Measurements from ENCODE around the gene CHRM4.
"Not testable (repeated sequence)": the region's sequence is repeated elsewhere in the genome, so short reads cannot be mapped to it uniquely, and the experiment has no call there.

The CHRM4 gene

DNA sequence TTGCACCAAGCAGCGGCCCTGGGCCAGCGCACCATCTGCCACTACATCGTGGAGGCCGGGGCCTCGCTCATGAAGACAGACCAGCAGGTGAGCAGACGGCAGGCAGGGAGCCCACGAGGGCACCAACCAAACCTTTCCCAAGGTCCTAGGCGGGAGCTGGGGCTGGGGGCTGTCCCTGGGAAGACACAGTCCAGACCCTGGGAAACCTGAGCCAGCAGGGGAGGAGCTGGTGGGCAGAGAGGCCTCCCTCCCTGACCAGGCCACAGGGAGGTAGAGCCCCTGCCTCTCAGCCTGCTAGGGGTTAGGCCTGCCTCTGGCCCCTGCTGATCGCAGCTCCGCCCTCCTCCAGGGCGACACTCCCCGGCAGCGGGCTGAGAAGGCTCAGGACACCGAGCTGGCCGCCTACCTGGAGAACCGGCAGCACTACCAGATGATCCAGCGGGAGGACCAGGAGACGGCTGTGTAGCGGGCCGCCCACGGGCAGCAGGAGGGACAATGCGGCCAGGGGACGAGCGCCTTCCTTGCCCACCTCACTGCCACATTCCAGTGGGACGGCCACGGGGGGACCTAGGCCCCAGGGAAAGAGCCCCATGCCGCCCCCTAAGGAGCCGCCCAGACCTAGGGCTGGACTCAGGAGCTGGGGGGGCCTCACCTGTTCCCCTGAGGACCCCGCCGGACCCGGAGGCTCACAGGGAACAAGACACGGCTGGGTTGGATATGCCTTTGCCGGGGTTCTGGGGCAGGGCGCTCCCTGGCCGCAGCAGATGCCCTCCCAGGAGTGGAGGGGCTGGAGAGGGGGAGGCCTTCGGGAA, 11.9 kb downstream of the CHRM4 start:
- DNase-seq, H3K9me3 Mint-ChIP-seq: not testable (repeated sequence)
- Mint-ChIP-seq H3K27ac (peak overlapping the region in 1 of 2 donors; percentile 76), H3K4me1 (peaks cover 39% of the 10 kb centered on the region), H3K4me3 (peak overlapping the region in 1 of 2 donors; percentile 64), H3K27me3 (peaks cover 16% of the 10 kb centered on the region)
- peak; percentile 3 for ATAC-seq

DNA sequence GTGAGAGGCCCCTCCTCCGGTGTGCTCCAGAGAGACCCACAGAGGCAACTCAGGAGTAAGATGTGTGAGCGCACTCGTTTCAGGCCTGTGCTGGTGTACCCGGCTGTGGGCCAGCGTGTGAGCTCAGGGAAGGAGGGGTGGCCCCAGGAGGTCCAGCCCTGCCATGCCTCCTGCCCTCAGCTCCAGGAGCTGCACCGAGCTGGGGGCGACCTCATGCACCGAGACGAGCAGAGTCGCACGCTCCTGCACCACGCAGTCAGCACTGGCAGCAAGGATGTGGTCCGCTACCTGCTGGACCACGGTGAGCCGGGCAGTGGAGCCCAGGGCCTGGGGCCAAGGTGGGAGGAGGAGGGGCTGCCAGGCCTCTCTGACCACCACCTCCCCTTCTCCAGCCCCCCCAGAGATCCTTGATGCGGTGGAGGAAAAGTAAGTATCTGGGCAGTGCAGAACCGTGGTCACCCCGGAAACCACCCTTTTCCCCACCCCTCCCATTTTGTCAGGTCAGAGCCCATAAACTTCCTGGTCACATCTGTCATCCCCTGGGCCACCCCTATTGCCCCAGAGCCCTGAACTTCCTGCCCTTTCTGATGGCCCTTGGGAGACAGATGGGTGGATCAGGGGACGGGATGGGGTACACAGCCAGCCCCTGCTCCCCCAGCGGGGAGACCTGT, 12.6 kb downstream of the CHRM4 start:
- no peak for DNase-seq
- no peak for ATAC-seq
- Mint-ChIP-seq H3K27me3 (peaks cover 10% of the 10 kb centered on the region), H3K4me3 (no peak overlapping the region), H3K27ac (peak overlapping the region in 1 of 2 donors; percentile 76), H3K9me3 (peaks cover 0 to 5% of the 10 kb centered on the region in 2 donors), H3K4me1 (peaks cover 37% of the 10 kb centered on the region)

- ATAC-seq: no peak
- Mint-ChIP-seq H3K27me3 (peaks cover 10% of the 10 kb centered on the region), H3K4me1 (peaks cover 31% of the 10 kb centered on the region), H3K9me3 (peaks cover 0 to 5% of the 10 kb centered on the region in 2 donors), H3K27ac (no peak overlapping the region), H3K4me3 (no peak overlapping the region)
- DNase-seq: no peak
These were observed 13.3 kb downstream of the CHRM4 start for GRCh38 chr11:46378296-46378695.

DNA sequence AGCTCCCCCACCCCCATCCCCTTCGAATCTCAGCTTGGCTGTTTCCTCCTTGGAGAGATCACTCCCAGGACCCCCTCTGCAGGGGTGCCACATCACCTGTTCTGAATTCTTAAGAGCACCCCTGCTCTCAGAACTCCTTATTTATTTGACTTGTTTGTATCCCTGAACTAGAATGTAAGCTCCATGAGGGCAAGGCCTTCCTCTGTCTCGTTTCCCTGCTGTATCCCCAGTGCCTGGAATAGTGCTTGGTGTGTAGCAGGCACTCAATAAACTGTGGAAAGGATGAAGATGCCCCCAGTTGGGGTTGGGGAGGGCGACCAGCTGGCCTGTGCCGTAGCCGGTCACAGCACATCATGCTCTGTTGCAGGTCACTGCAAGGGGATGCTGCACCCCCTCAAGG, 13.7 kb downstream of the CHRM4 start:
- DNase-seq (no peak), ATAC-seq (no peak)
- Mint-ChIP-seq H3K9me3 (peaks cover 0 to 5% of the 10 kb centered on the region in 2 donors), H3K27ac (peak overlapping the region; percentile 42 to 74), H3K4me3 (no peak overlapping the region), H3K27me3 (peaks cover 10% of the 10 kb centered on the region), H3K4me1 (peaks cover 31% of the 10 kb centered on the region)

DNA sequence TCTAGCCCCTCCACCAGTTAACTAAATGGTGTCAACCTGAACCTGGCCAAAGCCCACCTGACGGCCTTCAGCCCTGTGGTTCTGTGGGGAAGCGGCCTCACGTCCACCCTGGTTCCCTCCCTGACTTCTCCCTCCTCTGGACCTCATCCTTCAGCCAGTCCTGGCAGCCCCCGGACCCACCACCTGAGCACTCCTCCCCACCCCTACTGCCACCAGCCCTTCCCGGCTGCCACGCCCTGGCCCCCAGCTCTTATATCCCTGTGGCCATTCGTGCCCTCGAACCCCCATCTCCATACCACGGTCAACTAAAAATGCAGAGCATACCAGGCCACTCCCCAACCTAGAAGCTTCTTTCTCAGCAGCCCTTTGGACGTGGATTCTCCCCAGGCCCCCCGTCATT, 14.3 kb downstream of the CHRM4 start:
- no peak for ATAC-seq
- Mint-ChIP-seq H3K4me1 (peaks cover 29% of the 10 kb centered on the region), H3K27me3 (peaks cover 7% of the 10 kb centered on the region), H3K4me3 (no peak overlapping the region), H3K9me3 (peaks cover 0 to 5% of the 10 kb centered on the region in 2 donors), H3K27ac (peak overlapping the region in 1 of 2 donors; percentile 24)
- DNase-seq: no peak

DNA sequence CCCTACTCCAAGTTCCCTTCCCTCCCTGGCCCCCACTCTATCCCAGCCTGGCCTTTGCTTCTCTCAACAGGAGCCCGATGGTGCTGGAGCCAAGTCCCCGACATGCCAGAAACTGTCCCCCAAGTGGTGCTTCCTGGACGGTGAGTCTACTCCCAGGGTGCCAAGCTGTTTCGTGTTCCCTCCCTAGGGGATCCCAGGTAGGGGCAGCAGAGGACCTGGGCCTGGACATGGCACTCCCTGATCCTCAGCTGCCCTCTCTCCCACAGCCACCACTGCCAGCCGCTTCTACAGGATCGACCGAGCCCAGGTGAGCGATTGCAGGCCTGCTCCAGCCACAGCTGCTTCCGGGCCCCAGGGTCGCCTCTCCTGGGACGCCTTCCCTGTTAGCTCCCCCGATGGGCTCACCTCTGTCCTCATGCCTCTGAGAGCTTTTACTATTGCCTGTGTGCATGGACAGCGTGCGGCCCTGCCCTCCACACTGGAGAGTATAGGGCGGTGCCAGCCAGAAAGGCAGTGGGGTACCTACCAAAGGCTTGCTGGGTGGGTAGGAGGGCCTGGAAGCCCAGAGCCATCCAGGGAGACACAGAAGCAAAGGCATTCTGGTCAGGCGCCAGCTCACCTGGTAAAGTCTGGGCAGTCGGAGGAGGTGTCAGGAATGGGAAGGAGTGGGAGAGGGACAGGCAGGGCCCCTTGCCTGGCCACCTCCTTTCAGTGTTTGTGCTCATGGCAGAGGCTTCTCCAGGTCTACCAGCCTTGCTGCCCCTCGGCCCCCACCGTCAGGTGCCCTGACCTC, 15.1 kb downstream of the CHRM4 start:
- peaks cover 0 to 5% of the 10 kb centered on the region in 2 donors for H3K9me3 Mint-ChIP-seq
- ATAC-seq (no peak), DNase-seq (no peak)
- H3K4me1 Mint-ChIP-seq: peaks cover 24% of the 10 kb centered on the region
- H3K4me3 Mint-ChIP-seq: no peak overlapping the region
- H3K27me3 Mint-ChIP-seq: no peaks in the 10 kb centered on the region
- no peak overlapping the region for H3K27ac Mint-ChIP-seq

DNA sequence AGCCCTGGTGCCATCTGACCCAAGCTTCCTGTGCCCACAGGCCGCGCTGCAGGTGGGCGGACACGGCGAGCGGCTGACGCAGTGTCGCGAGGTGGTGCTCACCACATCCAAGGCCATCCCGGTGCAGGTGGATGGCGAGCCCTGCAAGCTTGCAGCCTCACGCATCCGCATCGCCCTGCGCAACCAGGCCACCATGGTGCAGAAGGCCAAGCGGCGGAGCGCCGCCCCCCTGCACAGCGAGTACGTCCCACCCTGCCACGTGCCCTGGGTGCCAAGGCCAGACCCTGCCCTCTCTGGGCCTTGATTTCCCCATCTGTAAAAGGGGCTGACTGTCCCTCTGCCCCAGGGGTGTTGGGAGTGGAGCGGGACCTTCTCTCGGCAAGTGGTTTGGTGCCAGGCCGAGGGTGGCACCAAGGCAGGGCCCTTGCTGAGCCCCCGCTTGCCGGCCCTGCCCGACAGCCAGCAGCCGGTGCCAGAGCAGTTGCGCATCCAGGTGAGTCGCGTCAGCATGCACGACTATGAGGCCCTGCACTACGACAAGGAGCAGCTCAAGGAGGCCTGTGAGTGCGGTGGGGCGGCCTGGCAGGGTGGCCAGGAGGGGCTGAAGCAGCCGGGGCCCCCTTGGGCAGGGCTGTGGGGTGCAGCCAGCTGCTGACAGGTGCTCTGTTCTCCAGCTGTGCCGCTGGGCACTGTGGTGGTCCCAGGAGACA, 16.0 kb downstream of the CHRM4 start:
- H3K4me1 Mint-ChIP-seq: peaks cover 18% of the 10 kb centered on the region
- no peak overlapping the region for H3K27ac Mint-ChIP-seq
- ATAC-seq: no peak
- no peak overlapping the region for H3K4me3 Mint-ChIP-seq
- H3K27me3 Mint-ChIP-seq: no peaks in the 10 kb centered on the region
- DNase-seq: no peak
- peaks cover 0 to 5% of the 10 kb centered on the region in 2 donors for H3K9me3 Mint-ChIP-seq

- H3K4me1 Mint-ChIP-seq: peaks cover 14% of the 10 kb centered on the region
- H3K27me3 Mint-ChIP-seq: no peaks in the 10 kb centered on the region
- peaks cover 0 to 5% of the 10 kb centered on the region in 2 donors for H3K9me3 Mint-ChIP-seq
- H3K27ac Mint-ChIP-seq: peak overlapping the region in 1 of 2 donors; percentile 19
- no peak for ATAC-seq
- DNase-seq: no peak
- H3K4me3 Mint-ChIP-seq: no peak overlapping the region
These were observed 16.8 kb downstream of the CHRM4 start for GRCh38 chr11:46374815-46375214.

DNA sequence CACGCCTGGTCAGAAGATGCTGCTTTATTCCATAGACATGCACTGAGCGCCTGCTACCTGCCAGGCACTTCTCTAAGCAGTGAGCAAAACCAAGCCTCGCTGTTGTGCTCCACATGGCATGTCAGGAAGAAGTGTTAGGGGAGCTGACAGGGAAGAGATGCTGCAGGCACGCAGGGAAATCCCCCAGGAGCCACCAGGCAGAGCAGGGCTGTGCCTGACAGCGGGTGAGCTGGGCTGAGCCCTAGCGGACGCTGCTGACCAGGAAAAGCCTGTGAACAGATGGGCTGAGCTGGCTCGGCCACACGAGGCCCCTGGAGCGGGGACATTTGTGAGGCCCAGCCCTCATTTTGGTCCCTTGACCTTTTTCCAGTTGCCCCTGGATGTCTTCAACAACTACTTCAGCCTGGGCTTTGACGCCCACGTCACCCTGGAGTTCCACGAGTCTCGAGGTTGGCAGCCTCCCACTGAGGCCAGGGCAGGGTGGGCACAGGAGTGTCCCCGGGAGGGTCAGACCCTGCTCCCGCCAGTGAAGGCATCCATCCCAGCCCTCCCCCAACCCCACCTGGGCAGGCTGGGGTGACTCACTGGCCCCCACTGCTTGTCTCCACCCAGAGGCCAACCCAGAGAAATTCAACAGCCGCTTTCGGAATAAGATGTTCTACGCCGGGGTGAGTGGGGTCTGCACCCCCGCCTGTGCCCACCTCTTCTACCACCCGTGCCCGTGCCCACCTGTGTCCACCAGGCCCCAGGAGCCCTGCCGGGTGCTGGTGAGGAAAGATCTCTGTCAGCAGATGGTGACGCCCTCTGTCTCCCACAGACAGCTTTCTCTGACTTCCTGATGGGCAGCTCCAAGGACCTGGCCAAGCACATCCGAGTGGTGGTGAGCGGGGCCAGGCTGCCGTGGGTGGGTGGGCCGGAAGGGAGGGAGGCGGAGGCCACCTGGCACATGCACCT, 17.5 kb downstream of the CHRM4 start:
- H3K27me3 Mint-ChIP-seq: no peaks in the 10 kb centered on the region
- H3K9me3 Mint-ChIP-seq: peaks cover 0 to 5% of the 10 kb centered on the region in 2 donors
- no peak overlapping the region for H3K4me3 Mint-ChIP-seq
- DNase-seq (no peak), ATAC-seq (no peak)
- H3K27ac Mint-ChIP-seq: no peak overlapping the region
- peaks cover 14% of the 10 kb centered on the region for H3K4me1 Mint-ChIP-seq

DNA sequence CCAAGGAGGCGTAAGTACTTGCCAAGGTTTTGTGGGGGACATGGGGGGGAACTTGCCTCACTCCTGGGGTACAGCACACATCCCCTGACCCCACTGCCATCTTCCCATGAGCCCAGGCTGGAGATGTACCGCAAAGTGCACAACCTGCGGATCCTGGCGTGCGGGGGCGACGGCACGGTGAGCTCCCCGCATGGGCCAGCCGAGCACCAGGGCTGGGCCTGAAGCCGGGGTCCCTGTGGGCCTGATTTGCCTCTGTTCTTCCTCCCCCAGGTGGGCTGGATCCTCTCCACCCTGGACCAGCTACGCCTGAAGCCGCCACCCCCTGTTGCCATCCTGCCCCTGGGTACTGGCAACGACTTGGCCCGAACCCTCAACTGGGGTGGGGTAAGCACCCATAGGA, 19.1 kb downstream of the CHRM4 start:
- not testable (repeated sequence) for H3K9me3 Mint-ChIP-seq, H3K27me3 Mint-ChIP-seq, ATAC-seq, DNase-seq, H3K4me3 Mint-ChIP-seq, H3K27ac Mint-ChIP-seq
- H3K4me1 Mint-ChIP-seq: peaks cover 26% of the 10 kb centered on the region

DNA sequence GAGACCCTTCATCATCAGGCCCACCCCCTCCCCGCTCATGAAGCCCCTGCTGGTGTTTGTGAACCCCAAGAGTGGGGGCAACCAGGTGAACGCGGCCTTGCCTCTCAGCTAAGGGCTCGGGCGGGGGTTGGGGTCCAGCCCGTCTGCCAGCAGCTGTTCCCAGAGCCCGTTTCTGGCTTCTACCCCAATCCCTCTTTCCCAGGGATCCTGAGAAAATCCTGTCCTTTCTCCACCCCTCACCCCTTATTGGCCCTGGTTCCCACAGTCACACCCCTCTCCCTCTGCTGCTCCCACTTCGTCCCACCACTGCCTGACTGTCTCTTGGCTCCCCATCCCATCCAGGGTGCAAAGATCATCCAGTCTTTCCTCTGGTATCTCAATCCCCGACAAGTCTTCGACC, 19.5 kb downstream of the CHRM4 start:
- Mint-ChIP-seq H3K27ac (no peak overlapping the region), H3K4me1 (peaks cover 30% of the 10 kb centered on the region), H3K9me3 (no peaks in the 10 kb centered on the region), H3K27me3 (no peaks in the 10 kb centered on the region), H3K4me3 (no peak overlapping the region)
- no peak for DNase-seq
- ATAC-seq: no peak

DNA sequence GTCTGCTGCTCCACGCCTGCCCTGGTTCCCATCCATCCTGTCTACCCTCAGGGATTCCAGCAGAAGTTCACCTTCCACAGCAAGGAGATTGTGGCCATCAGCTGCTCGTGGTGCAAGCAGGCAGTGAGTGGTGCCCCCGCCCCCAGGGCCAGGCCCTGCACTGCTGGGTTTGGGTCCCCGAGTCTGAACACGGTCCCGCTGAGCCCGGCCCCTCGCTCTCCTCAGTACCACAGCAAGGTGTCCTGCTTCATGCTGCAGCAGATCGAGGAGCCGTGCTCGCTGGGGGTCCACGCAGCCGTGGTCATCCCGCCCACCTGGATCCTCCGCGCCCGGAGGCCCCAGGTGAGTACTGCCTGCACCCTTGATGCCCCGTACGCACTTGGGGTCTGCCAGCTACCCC, 20.3 kb downstream of the CHRM4 start:
- not testable (repeated sequence) for H3K27me3 Mint-ChIP-seq, H3K4me3 Mint-ChIP-seq, H3K9me3 Mint-ChIP-seq, DNase-seq, ATAC-seq
- H3K27ac Mint-ChIP-seq: peak overlapping the region in 1 of 2 donors; percentile 27
- H3K4me1 Mint-ChIP-seq: peaks cover 34% of the 10 kb centered on the region

- Mint-ChIP-seq H3K27me3 (no peaks in the 10 kb centered on the region), H3K4me3 (no peak overlapping the region), H3K9me3 (no peaks in the 10 kb centered on the region), H3K4me1 (peaks cover 43% of the 10 kb centered on the region), H3K27ac (peak overlapping the region in 1 of 2 donors; percentile 85)
- DNase-seq (no peak), ATAC-seq (no peak)
These were observed 21.3 kb downstream of the CHRM4 start for GRCh38 chr11:46370253-46370652.

- H3K9me3 Mint-ChIP-seq: no peaks in the 10 kb centered on the region
- ATAC-seq (peak; percentile 57), DNase-seq (peak; percentile 55 to 58)
- peak overlapping the region in 1 of 2 donors; percentile 54 for H3K27ac Mint-ChIP-seq
- H3K27me3 Mint-ChIP-seq: no peaks in the 10 kb centered on the region
- peaks cover 49% of the 10 kb centered on the region for H3K4me1 Mint-ChIP-seq
- H3K4me3 Mint-ChIP-seq: no peak overlapping the region
These were observed 22.0 kb downstream of the CHRM4 start for GRCh38 chr11:46369458-46370152.

Measured in stimulated activated naive CD8-positive, alpha-beta T cell treated with anti-CD3 and anti-CD28 coated beads, Interleukin-15, amount 100 ng/mL, for 72 hours (primary cell).